Liver (tissue), 9 donors: Measurements from ENCODE around the gene COA8. TPM values are rescaled to one million over a fixed set of nuclear protein-coding genes. Genes with fewer than 3 reads are reported as not detected.

Experiments
- DNase-seq: peaks from one replicate; pipeline ENCODE4 v3.0.0-alpha.2; 2017; ENCODE audit warnings: low spot score
- H3K27ac ChIP-seq, 2 donors: one replicate each; pipeline ENCODE4 v1.7.0; 2013; ENCODE audit warnings: inconsistent platforms in 2 of 2, low read length in 2 of 2, control low read depth in 1 of 2, low read depth in 1 of 2, mild to moderate bottlenecking in 1 of 2
- H3K27me3 ChIP-seq, 4 donors: one replicate each; pipeline versions ENCODE4 v1.6.1 to v1.7.0; 2013; ENCODE audit warnings: low read length in 3 of 4, inconsistent platforms in 1 of 4, mild to moderate bottlenecking in 1 of 4, moderate library complexity in 1 of 4; ENCODE audit not compliant: control insufficient read depth in 4 of 4, insufficient read depth in 4 of 4
- H3K36me3 ChIP-seq, 4 donors: one replicate each; pipeline versions ENCODE4 v1.6.1 to v1.7.0; 2013; ENCODE audit warnings: low read length in 3 of 4, mild to moderate bottlenecking in 3 of 4, low read depth in 1 of 4, moderate library complexity in 1 of 4; ENCODE audit not compliant: control insufficient read depth in 4 of 4, insufficient read depth in 3 of 4
- H3K4me1 ChIP-seq, 4 donors: one replicate each; pipeline versions ENCODE4 v1.6.1 to v1.7.0; 2013; ENCODE audit warnings: low read length in 3 of 4, mild to moderate bottlenecking in 3 of 4, moderate library complexity in 1 of 4; ENCODE audit not compliant: control insufficient read depth in 4 of 4, insufficient read depth in 4 of 4
- H3K4me3 ChIP-seq, 3 donors: one replicate each; pipeline versions ENCODE4 v1.6.1 to v1.7.0; 2013; ENCODE audit warnings: low read length in 3 of 3, control low read depth in 1 of 3, low read depth in 1 of 3, mild to moderate bottlenecking in 1 of 3
- H3K9ac ChIP-seq, 2 donors: one replicate each; pipeline ENCODE4 v1.7.0; 2013; ENCODE audit warnings: low read length in 2 of 2, mild to moderate bottlenecking in 2 of 2, moderate library complexity in 2 of 2, control low read depth in 1 of 2, low read depth in 1 of 2
- H3K9me3 ChIP-seq, 4 donors: one replicate each; pipeline versions ENCODE4 v1.6.1 to v1.7.0; 2013; ENCODE audit warnings: low read length in 3 of 4; ENCODE audit not compliant: control insufficient read depth in 4 of 4
- ATF3 ChIP-seq: IDR thresholded peaks from 2 replicates; pipeline ENCODE4 v1.6.1; 2016; ENCODE audit warnings: antibody characterized with exemption
- CTCF ChIP-seq: fragments of 150-350 bp; IDR thresholded peaks from 2 replicates; pipeline ENCODE4 v1.5.1; 2017; ENCODE audit warnings: improper control_type of control experiment, low read depth, low read length; ENCODE audit not compliant: missing input control
- EGR1 ChIP-seq, 2 donors: IDR thresholded peaks; 2 replicates each; pipeline ENCODE4 v1.6.1; 2016 to 2018; ENCODE audit warnings: antibody characterized with exemption in 2 of 2, low read depth in 2 of 2
- FOXA2 ChIP-seq: IDR thresholded peaks from 2 replicates; pipeline ENCODE4 v1.6.1; 2016; ENCODE audit warnings: antibody characterized with exemption
- GABPA ChIP-seq, 2 donors: IDR thresholded peaks in 1 of 2; conservative IDR thresholded peaks in 1 of 2; 2 replicates each; pipeline ENCODE4 v1.6.1; 2016; ENCODE audit warnings: antibody characterized with exemption in 2 of 2, mild to moderate bottlenecking in 1 of 2, moderate library complexity in 1 of 2
- HNF4A ChIP-seq, 2 donors: conservative IDR thresholded peaks; 2 replicates each; pipeline ENCODE4 v1.6.1; 2016; ENCODE audit warnings: antibody characterized with exemption in 2 of 2, mild to moderate bottlenecking in 2 of 2
- HNF4G ChIP-seq: IDR thresholded peaks from 2 replicates; pipeline ENCODE4 v1.6.1; 2016; ENCODE audit warnings: antibody characterized with exemption
- JUND ChIP-seq, 2 donors: IDR thresholded peaks; 2 replicates each; pipeline ENCODE4 v1.6.1; 2016; ENCODE audit warnings: antibody characterized with exemption in 2 of 2
- NR2F2 ChIP-seq: IDR thresholded peaks from 2 replicates; pipeline ENCODE4 v1.6.1; 2016; ENCODE audit warnings: antibody characterized with exemption
- REST ChIP-seq: IDR thresholded peaks from 2 replicates; pipeline ENCODE4 v1.6.1; 2016; ENCODE audit warnings: antibody characterized with exemption, mild to moderate bottlenecking
- RXRA ChIP-seq, 2 donors: IDR thresholded peaks; 2 replicates each; pipeline ENCODE4 v1.6.1; 2017 to 2018; ENCODE audit warnings: antibody characterized with exemption in 2 of 2, mild to moderate bottlenecking in 1 of 2
- SP1 ChIP-seq: IDR thresholded peaks from 2 replicates; pipeline ENCODE4 v1.6.1; 2018; ENCODE audit warnings: antibody characterized with exemption, mild to moderate bottlenecking
- TAF1 ChIP-seq: conservative IDR thresholded peaks from 2 replicates; pipeline ENCODE4 v1.6.1; 2016; ENCODE audit warnings: antibody characterized with exemption, mild to moderate bottlenecking
- WGBS: extraction: QIAGEN DNeasy Blood & Tissue Kit; methylation state at CpG from one replicate; pipeline ENCODE4 v1.1.7; 2013; 5-methylcytosine and 5-hydroxymethylcytosine counted together
- polyA plus RNA-seq, 2 donors: library from polyadenylated mRNA; stranded (reverse) in 1 of 2; unstranded in 1 of 2; fragments of 200-250 nt in 1 of 2; fragments of >200 nt in 1 of 2; fragmentation: Nextera tagmentation in 1 of 2; extraction: Ambion mirVana in 1 of 2; gene quantifications; one replicate each; pipeline versions ENCODE4 v1.2.1 to v1.2.3, GENCODE V29; 2013 to 2015
- total RNA-seq, 2 donors: library from RNA; depleted of rRNA; stranded (reverse); fragments of >200 nt; gene quantifications; one replicate each; pipeline ENCODE4 v1.2.3, GENCODE V29; 2014
- donor health status: healthy.
- donor health status: healthy.
- donor health status: healthy.
- donor health status: healthy.
- donor health status: healthy.

The COA8 gene
- total and polyA plus RNA-seq, 4 donors, result 8.3 to 35.5 (median 17.0) TPM

- Histone ChIP-seq H3K27me3 (no peaks in the 10 kb centered on the region), H3K4me3 (peak overlapping the region; percentile 77 to 97 (median 89)), H3K4me1 (peaks cover 15 to 63% (median 38%) of the 10 kb centered on the region in 4 donors), H3K27ac (peak overlapping the region in 1 of 2 donors; percentile 42), H3K36me3 (peaks cover 0 to 14% (median 3%) of the 10 kb centered on the region in 4 donors), H3K9me3 (no peaks in the 10 kb centered on the region), H3K9ac (peak overlapping the region; percentile 0 to 81)
- 52% methylated on average over 42 of the region's 42 CpGs for WGBS
- no peak for DNase-seq
- TF ChIP-seq RXRA (IDR thresholded peaks at IDR 0.05), result no peak
- no peak for TF ChIP-seq GABPA (IDR thresholded peaks at IDR 0.05 in 1 of 2, conservative IDR thresholded peaks at IDR 0.05 in 1 of 2)
- TF ChIP-seq FOXA2, result no peak
- no peak for TF ChIP-seq EGR1 (IDR thresholded peaks at IDR 0.05; ENCODE audit: low read depth in 2 of 2)
- no peak for TF ChIP-seq HNF4G
- no peak for TF ChIP-seq TAF1
- no peak for TF ChIP-seq NR2F2
- no peak for TF ChIP-seq HNF4A (conservative IDR thresholded peaks at IDR 0.05)
- TF ChIP-seq CTCF, result no peak
- no peak for TF ChIP-seq ATF3
- TF ChIP-seq SP1, result no peak
Observed at GRCh38 chr14:103529383-103530365, 33.1 kb upstream of the COA8 start.

- no peak for DNase-seq
- Histone ChIP-seq H3K9me3 (no peaks in the 10 kb centered on the region), H3K9ac (no peak overlapping the region), H3K4me1 (peaks cover 15 to 57% (median 36%) of the 10 kb centered on the region in 4 donors), H3K27ac (no peak overlapping the region), H3K4me3 (peak overlapping the region in 1 of 3 donors; percentile 77), H3K27me3 (no peaks in the 10 kb centered on the region), H3K36me3 (peaks cover 0 to 20% (median 3%) of the 10 kb centered on the region in 4 donors)
- 79% methylated on average over 7 of the region's 7 CpGs for WGBS
- TF ChIP-seq REST (peak; percentile 97), JUND (IDR thresholded peaks at IDR 0.05) (no peak)
Observed at GRCh38 chr14:103530390-103530789, 32.4 kb upstream of the COA8 start.
